ENCODE results near the gene CORO2B. TPM values are rescaled to one million over a fixed set of nuclear protein-coding genes. Genes with fewer than 3 reads are reported as not detected.

The CORO2B gene
- total RNA-seq, 5 donors from 2014 or later (not counting 1 experiment from before 2014, with no cell fraction given): 0.06 to 0.39 (median 0.09) TPM; not detected in 2

DNA sequence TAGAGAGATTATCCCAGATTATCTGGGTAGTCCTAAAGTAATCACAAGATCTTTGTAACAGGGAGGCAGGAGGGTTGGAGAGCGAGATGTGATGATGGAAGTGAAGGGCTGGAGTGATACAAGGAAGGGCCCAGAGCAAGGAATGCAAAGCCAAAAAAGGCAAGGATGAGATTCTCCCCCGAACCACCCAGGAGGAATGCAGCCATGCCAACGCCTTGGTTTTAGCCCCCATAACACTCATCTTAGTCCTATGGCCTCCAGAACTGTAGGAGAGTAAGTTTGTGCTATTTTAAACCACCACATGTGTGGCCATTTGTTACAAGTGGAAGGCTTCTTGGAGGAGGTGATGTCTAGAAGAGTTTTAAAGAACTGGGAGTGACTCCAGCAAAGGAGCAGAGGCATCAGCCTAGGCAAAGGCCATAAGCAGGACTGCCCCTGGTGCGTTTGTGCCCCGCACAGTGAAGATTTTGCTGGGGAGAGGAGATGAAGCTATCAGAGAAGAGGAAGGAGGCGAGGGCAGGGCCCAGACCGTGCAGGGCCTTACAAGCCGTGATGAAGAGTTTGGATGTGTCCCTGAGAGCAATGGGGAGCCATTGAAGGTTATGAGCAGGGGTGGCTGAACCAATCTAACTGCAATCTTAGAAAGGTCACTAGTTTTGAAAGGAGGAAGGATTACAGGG, 25.3 kb upstream of the CORO2B start:
- H3K9me3 Mint-ChIP-seq: no peaks in the 10 kb centered on the region
- H3K4me1 Mint-ChIP-seq: peaks cover 0 to 2% (median 0%) of the 10 kb centered on the region in 3 donors
- no peaks in the 10 kb centered on the region for H3K4me1 ChIP-seq (ENCODE audit: control insufficient read depth in 1 of 2, extremely low read depth in 1 of 2, insufficient read depth in 2 of 2, low read length in 2 of 2)
- H3K36me3 Mint-ChIP-seq: no peaks in the 10 kb centered on the region
- ChIA-PET POLR2A (no interaction called here), CTCF (interaction anchor here in 1 of 2 donors (0.5 to 1.0 kb wide), 2 partner anchors 121 to 372 kb away, joined by 3 to 4 read pairs; no protein-coding TSS in a partner anchor)
- no peak overlapping the region for H3K4me3 ChIP-seq (ENCODE audit: control insufficient read depth in 1 of 2, extremely low read depth in 1 of 2, low read length in 1 of 2)
- DNase-seq (no peak), ATAC-seq (replicated peaks in 1 of 4) (no peak)
- H3K36me3 ChIP-seq (ENCODE audit: control insufficient read depth in 2 of 2, extremely low read depth in 1 of 2, insufficient read depth in 1 of 2, low read length in 1 of 2): no peaks in the 10 kb centered on the region
- H3K9me3 ChIP-seq: no peaks in the 10 kb centered on the region
- H3K4me3 Mint-ChIP-seq: no peak overlapping the region
- H3K27ac ChIP-seq (ENCODE audit: low read length): no peak overlapping the region
- peaks cover 51 to 59% of the 10 kb centered on the region in 2 donors for H3K27me3 Mint-ChIP-seq
- no peak overlapping the region for H3K27ac Mint-ChIP-seq
- 63% methylated on average over 5 of the region's 8 CpGs for WGBS (ENCODE audit: insufficient coverage)
- peaks cover 0 to 68% of the 10 kb centered on the region in 2 experiments for H3K27me3 ChIP-seq (replicated peaks in 1 of 2; ENCODE audit: control insufficient read depth in 2 of 2, extremely low read depth in 1 of 2, insufficient read depth in 2 of 2, low read length in 1 of 2)

- DNase-seq: peak in 31 of 35 experiments; percentile 18 to 70 (median 45)
- Histone ChIP-seq H3K27me3 (replicated peaks in 1 of 2; ENCODE audit: control insufficient read depth in 2 of 2, extremely low read depth in 1 of 2, insufficient read depth in 2 of 2, low read length in 1 of 2) (peaks cover 0 to 75% of the 10 kb centered on the region in 2 experiments), H3K4me3 (ENCODE audit: control insufficient read depth in 1 of 2, extremely low read depth in 1 of 2, low read length in 1 of 2) (no peak overlapping the region), H3K27ac (ENCODE audit: low read length) (no peak overlapping the region), H3K9me3 (no peaks in the 10 kb centered on the region), H3K4me1 (ENCODE audit: control insufficient read depth in 1 of 2, extremely low read depth in 1 of 2, insufficient read depth in 2 of 2, low read length in 2 of 2) (peaks cover 3 to 6% of the 10 kb centered on the region in 2 experiments), H3K36me3 (ENCODE audit: control insufficient read depth in 2 of 2, extremely low read depth in 1 of 2, insufficient read depth in 1 of 2, low read length in 1 of 2) (no peaks in the 10 kb centered on the region)
- ChIA-PET CTCF (interaction anchor here (0.5 to 1.0 kb wide), 3 partner anchors 15 to 371 kb away, joined by 3 to 4 read pairs (median 3); no protein-coding TSS in a partner anchor), POLR2A (no interaction called here)
- H3K4me1 Mint-ChIP-seq: peaks cover 6 to 9% (median 6%) of the 10 kb centered on the region in 3 donors
- 38% methylated on average over 8 of the region's 10 CpGs for WGBS (ENCODE audit: insufficient coverage)
- peaks cover 55 to 66% of the 10 kb centered on the region in 2 donors for H3K27me3 Mint-ChIP-seq
- ATAC-seq (replicated peaks in 1 of 4): no peak
- H3K4me3 Mint-ChIP-seq: no peak overlapping the region
- H3K27ac Mint-ChIP-seq: no peak overlapping the region
- H3K9me3 Mint-ChIP-seq: no peaks in the 10 kb centered on the region
- H3K36me3 Mint-ChIP-seq: no peaks in the 10 kb centered on the region
Measured at GRCh38 chr15:68553994-68554720, 24.6 kb upstream of the CORO2B start.

- H3K27me3 ChIP-seq (replicated peaks in 1 of 2; ENCODE audit: control insufficient read depth in 2 of 2, extremely low read depth in 1 of 2, insufficient read depth in 2 of 2, low read length in 1 of 2): peaks cover 0 to 75% of the 10 kb centered on the region in 2 experiments
- WGBS (ENCODE audit: insufficient coverage): 69% methylated on average over 3 of the region's 10 CpGs
- no peak overlapping the region for H3K27ac Mint-ChIP-seq
- H3K9me3 Mint-ChIP-seq: no peaks in the 10 kb centered on the region
- ChIA-PET POLR2A (no interaction called here), CTCF (interaction anchor here (0.7 to 1.0 kb wide), 2 partner anchors 16 to 120 kb away, joined by 3 to 4 read pairs; no protein-coding TSS in a partner anchor)
- ATAC-seq (replicated peaks in 1 of 4) (no peak), DNase-seq (no peak)
- no peak overlapping the region for H3K27ac ChIP-seq (ENCODE audit: low read length)
- no peak overlapping the region for H3K4me3 Mint-ChIP-seq
- H3K9me3 ChIP-seq: no peaks in the 10 kb centered on the region
- H3K27me3 Mint-ChIP-seq: peaks cover 61 to 71% of the 10 kb centered on the region in 2 donors
- peaks cover 3 to 15% of the 10 kb centered on the region in 2 experiments for H3K4me1 ChIP-seq (ENCODE audit: control insufficient read depth in 1 of 2, extremely low read depth in 1 of 2, insufficient read depth in 2 of 2, low read length in 2 of 2)
- H3K4me1 Mint-ChIP-seq: peaks cover 14 to 17% (median 15%) of the 10 kb centered on the region in 3 donors
- no peaks in the 10 kb centered on the region for H3K36me3 Mint-ChIP-seq
- H3K4me3 ChIP-seq (ENCODE audit: control insufficient read depth in 1 of 2, extremely low read depth in 1 of 2, low read length in 1 of 2): no peak overlapping the region
- no peaks in the 10 kb centered on the region for H3K36me3 ChIP-seq (ENCODE audit: control insufficient read depth in 2 of 2, extremely low read depth in 1 of 2, insufficient read depth in 1 of 2, low read length in 1 of 2)
Measured at GRCh38 chr15:68554721-68555678, 23.8 kb upstream of the CORO2B start.

- H3K4me1 ChIP-seq (ENCODE audit: control insufficient read depth in 1 of 2, extremely low read depth in 1 of 2, insufficient read depth in 2 of 2, low read length in 2 of 2): peaks cover 3 to 18% of the 10 kb centered on the region in 2 experiments
- no peak overlapping the region for H3K4me3 ChIP-seq (ENCODE audit: control insufficient read depth in 1 of 2, extremely low read depth in 1 of 2, low read length in 1 of 2)
- Mint-ChIP-seq H3K27me3 (peaks cover 58 to 70% of the 10 kb centered on the region in 2 donors), H3K27ac (no peak overlapping the region), H3K4me1 (peaks cover 14 to 21% (median 20%) of the 10 kb centered on the region in 3 donors), H3K4me3 (no peak overlapping the region), H3K36me3 (no peaks in the 10 kb centered on the region), H3K9me3 (no peaks in the 10 kb centered on the region)
- no peak overlapping the region for H3K27ac ChIP-seq (ENCODE audit: low read length)
- no peaks in the 10 kb centered on the region for H3K9me3 ChIP-seq
- no peak for DNase-seq
- CTCF ChIA-PET: no interaction called here
- POLR2A ChIA-PET: no interaction called here
- 75% methylated on average over 5 of the region's 7 CpGs for WGBS (ENCODE audit: insufficient coverage)
- ATAC-seq (replicated peaks in 1 of 4): no peak
- H3K27me3 ChIP-seq (replicated peaks in 1 of 2; ENCODE audit: control insufficient read depth in 2 of 2, extremely low read depth in 1 of 2, insufficient read depth in 2 of 2, low read length in 1 of 2): peaks cover 0 to 76% of the 10 kb centered on the region in 2 experiments
- no peaks in the 10 kb centered on the region for H3K36me3 ChIP-seq (ENCODE audit: control insufficient read depth in 2 of 2, extremely low read depth in 1 of 2, insufficient read depth in 1 of 2, low read length in 1 of 2)
Measured at GRCh38 chr15:68555679-68556037, 23.1 kb upstream of the CORO2B start.

DNA sequence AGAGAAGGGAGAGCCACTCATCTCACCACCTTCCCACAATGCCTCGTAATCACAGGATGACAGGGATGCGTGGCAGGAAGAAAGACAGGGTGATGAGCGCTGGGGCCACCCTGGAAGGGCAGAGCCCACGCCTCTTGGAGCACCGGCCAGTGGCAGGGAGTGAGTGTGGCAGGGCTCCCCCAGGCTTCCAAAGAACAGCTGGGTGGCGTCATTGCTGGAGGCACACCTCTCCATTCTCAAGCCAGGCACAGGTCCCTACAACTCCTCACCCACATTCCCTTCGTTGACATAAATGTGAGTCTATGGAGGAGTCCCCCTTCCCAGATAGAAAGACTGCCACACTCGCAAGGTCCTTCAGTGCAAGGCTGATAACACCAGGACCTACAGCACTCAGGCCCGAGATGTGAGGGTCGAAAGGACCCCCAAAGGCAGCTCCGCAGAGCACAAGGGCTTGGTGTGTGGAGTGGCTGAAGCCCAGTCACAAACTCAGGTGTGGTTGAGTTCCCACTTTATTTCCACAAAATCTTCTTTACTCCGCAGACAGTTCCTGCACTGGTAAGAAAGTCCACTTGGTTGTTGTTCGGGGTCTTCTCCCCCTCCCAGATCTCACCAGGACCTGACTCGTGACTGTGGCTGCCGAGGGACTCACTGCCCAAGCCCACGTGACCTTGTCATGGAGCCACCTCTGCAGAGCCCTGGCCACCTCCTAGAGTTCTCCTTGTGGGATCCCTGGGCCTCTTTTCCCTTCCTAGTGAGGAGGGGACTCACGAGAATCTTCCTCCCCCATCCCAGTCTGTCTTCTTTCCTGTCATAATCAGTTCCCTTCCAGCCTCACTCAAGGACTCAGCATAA, 22.4 kb upstream of the CORO2B start:
- Histone ChIP-seq H3K27ac (ENCODE audit: low read length) (no peak overlapping the region), H3K27me3 (replicated peaks in 1 of 2; ENCODE audit: control insufficient read depth in 2 of 2, extremely low read depth in 1 of 2, insufficient read depth in 2 of 2, low read length in 1 of 2) (peaks cover 0 to 76% of the 10 kb centered on the region in 2 experiments), H3K4me1 (ENCODE audit: control insufficient read depth in 1 of 2, extremely low read depth in 1 of 2, insufficient read depth in 2 of 2, low read length in 2 of 2) (peaks cover 3 to 18% of the 10 kb centered on the region in 2 experiments), H3K9me3 (no peaks in the 10 kb centered on the region), H3K36me3 (ENCODE audit: control insufficient read depth in 2 of 2, extremely low read depth in 1 of 2, insufficient read depth in 1 of 2, low read length in 1 of 2) (no peaks in the 10 kb centered on the region), H3K4me3 (ENCODE audit: control insufficient read depth in 1 of 2, extremely low read depth in 1 of 2, low read length in 1 of 2) (no peak overlapping the region)
- no peak overlapping the region for H3K27ac Mint-ChIP-seq
- POLR2A ChIA-PET: no interaction called here
- peaks cover 14 to 23% (median 21%) of the 10 kb centered on the region in 3 donors for H3K4me1 Mint-ChIP-seq
- no peak overlapping the region for H3K4me3 Mint-ChIP-seq
- no peaks in the 10 kb centered on the region for H3K36me3 Mint-ChIP-seq
- ATAC-seq (replicated peaks in 1 of 4): no peak
- H3K9me3 Mint-ChIP-seq: no peaks in the 10 kb centered on the region
- peaks cover 60 to 74% of the 10 kb centered on the region in 2 donors for H3K27me3 Mint-ChIP-seq
- no peak for DNase-seq
- 67% methylated on average over 7 of the region's 17 CpGs for WGBS (ENCODE audit: insufficient coverage)
- CTCF ChIA-PET: no interaction called here
